ENCODE data around the gene PCNX2. TPM values are rescaled to one million over a fixed set of nuclear protein-coding genes. Genes with fewer than 3 reads are reported as not detected.
"Not testable (repeated sequence)": the region's sequence is repeated elsewhere in the genome, so short reads cannot be mapped to it uniquely, and the experiment has no call there.

Gene PCNX2
- total RNA-seq, 1 experiment from 2014 or later = 15.0 TPM

DNA sequence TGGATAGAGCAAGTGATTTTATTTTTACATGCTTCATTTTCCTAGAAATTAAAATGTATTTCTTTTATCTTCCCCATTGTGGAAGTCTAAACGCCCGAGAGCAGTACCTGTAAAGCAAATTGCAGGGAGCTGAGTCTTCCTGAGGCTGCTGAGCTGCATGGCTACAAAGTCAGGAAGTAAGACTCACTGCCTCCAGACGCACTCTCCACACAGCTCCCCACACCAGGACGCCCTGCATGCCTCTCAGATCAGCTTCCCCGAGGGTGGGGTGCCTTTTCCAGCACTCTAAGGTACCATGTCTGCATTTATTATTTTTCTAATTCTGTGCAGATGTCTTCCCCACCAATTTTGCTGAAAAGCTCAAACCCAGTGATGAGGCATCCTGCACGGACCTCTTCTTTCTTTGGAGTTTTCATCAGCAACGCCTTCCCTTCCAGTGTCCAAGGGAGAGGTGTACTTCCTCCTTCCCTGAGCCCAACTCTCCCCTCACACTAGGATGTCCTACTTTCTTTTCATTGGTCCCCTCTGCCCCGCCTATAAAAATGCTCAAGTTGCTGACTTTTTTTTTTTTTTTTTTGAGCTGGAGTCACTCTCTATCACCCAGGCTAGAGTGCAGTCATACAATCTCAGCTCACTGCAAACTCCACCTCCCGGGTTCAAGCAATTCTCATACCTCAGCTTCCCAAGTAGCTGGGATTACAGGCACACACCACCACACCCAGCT, 114.7 kb downstream of the PCNX2 start:
- Histone ChIP-seq H3K4me1 (0 out of 2 replicates have a peak, but pooled peaks cover 2% of the 10 kb centered on the region), H3K9me3 (no peaks in the 10 kb centered on the region), H3K4me3 (ENCODE audit: low read depth, low read length) (no peak overlapping the region), H3K27me3 (replicated peaks; ENCODE audit: control insufficient read depth, insufficient read depth, low read length) (no peaks in the 10 kb centered on the region), H3K36me3 (ENCODE audit: control insufficient read depth, insufficient read depth, low read length) (peaks cover 2% of the 10 kb centered on the region; the same call in 1 of the 2 replicates)
- DNase-seq = no peak
- CTCF ChIA-PET = no interaction called here
- H3K27ac Mint-ChIP-seq (ENCODE audit: unreplicated experiment) = peak overlapping the region; percentile 79
- BruUV-seq (replicated peaks) = no TSS peak
- POLR2A ChIA-PET = no interaction called here
- H3K36me3 Mint-ChIP-seq (ENCODE audit: insufficient read depth, unreplicated experiment) = peaks cover 21% of the 10 kb centered on the region
- H3K4me3 Mint-ChIP-seq (ENCODE audit: unreplicated experiment) = no peak overlapping the region
- H3K9me3 Mint-ChIP-seq (ENCODE audit: unreplicated experiment) = peaks cover 21% of the 10 kb centered on the region
- no peak for TF ChIP-seq CTCF (IDR thresholded peaks at IDR 0.05; ENCODE audit: insufficient read depth in 1 of 2, low read depth in 1 of 2, low read length in 1 of 2, severe bottlenecking in 1 of 2, unreplicated experiment in 1 of 2)
- intact Hi-C loops (cut with micrococcal nuclease; ENCODE audit: unreplicated experiment) = no loop called here
- no peaks in the 10 kb centered on the region for H3K27me3 Mint-ChIP-seq (ENCODE audit: insufficient read depth, unreplicated experiment)
- H3K4me1 Mint-ChIP-seq (ENCODE audit: low read depth, unreplicated experiment) = peaks cover 7% of the 10 kb centered on the region

DNA sequence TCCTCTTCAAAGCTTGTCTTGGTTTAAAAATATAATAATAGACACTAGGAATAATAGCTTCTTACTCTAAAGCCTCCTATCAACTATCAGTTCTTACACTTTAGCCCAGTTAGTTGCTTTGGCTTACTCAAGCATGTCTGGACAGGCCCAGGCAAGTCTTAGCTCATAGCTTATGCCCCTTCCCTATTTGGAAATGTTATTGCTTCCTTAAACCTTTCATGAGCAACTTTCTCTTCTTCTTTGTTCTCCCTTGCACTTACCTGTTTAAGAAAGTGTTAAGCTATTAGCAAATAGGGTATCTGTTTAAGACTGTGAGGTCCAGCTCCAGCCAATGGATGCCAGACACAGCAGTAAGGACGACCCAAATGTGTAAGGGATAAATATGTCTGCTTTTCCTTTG, 115.9 kb downstream of the PCNX2 start:
- H3K27me3 Mint-ChIP-seq (ENCODE audit: insufficient read depth, unreplicated experiment); BruUV-seq (replicated peaks); H3K27ac Mint-ChIP-seq (ENCODE audit: unreplicated experiment); H3K4me1 ChIP-seq; H3K4me3 ChIP-seq (ENCODE audit: low read depth, low read length); H3K27me3 ChIP-seq (replicated peaks; ENCODE audit: control insufficient read depth, insufficient read depth, low read length); H3K36me3 ChIP-seq (ENCODE audit: control insufficient read depth, insufficient read depth, low read length); H3K4me3 Mint-ChIP-seq (ENCODE audit: unreplicated experiment); CTCF ChIA-PET; H3K9me3 ChIP-seq; H3K4me1 Mint-ChIP-seq (ENCODE audit: low read depth, unreplicated experiment): not testable (repeated sequence)
- intact Hi-C loops (cut with micrococcal nuclease; ENCODE audit: unreplicated experiment) = loop anchor here (10.0 kb wide), 1 partner anchor 545 kb away; the partner anchor contains the start of gene SIPA1L2
- peak in 1 of 2 experiments; percentile 36 for DNase-seq
- POLR2A ChIA-PET = interaction anchor here (1.1 kb wide), 1 partner anchor 18 kb away, joined by 3 read pairs; no protein-coding TSS in a partner anchor
- Mint-ChIP-seq H3K9me3 (ENCODE audit: unreplicated experiment) (peaks cover 21% of the 10 kb centered on the region), H3K36me3 (ENCODE audit: insufficient read depth, unreplicated experiment) (peaks cover 21% of the 10 kb centered on the region)

GRCh38 chr1:233172201-233172600, 123.3 kb downstream of the PCNX2 start:
- peak in 1 of 2 experiments; percentile 3 for DNase-seq
- Mint-ChIP-seq H3K9me3 (ENCODE audit: unreplicated experiment) (peaks cover 31% of the 10 kb centered on the region), H3K4me3 (ENCODE audit: unreplicated experiment) (no peak overlapping the region), H3K36me3 (ENCODE audit: insufficient read depth, unreplicated experiment) (peaks cover 8% of the 10 kb centered on the region), H3K27me3 (ENCODE audit: insufficient read depth, unreplicated experiment) (no peaks in the 10 kb centered on the region), H3K27ac (ENCODE audit: unreplicated experiment) (no peak overlapping the region), H3K4me1 (ENCODE audit: low read depth, unreplicated experiment) (no peaks in the 10 kb centered on the region)
- peak in 1 of 2 experiments; percentile 7 for TF ChIP-seq CTCF (IDR thresholded peaks at IDR 0.05; ENCODE audit: insufficient read depth in 1 of 2, low read depth in 1 of 2, low read length in 1 of 2, severe bottlenecking in 1 of 2, unreplicated experiment in 1 of 2)
- Histone ChIP-seq H3K4me3 (ENCODE audit: low read depth, low read length) (no peak overlapping the region), H3K36me3 (ENCODE audit: control insufficient read depth, insufficient read depth, low read length) (no peaks in the 10 kb centered on the region), H3K27me3 (replicated peaks; ENCODE audit: control insufficient read depth, insufficient read depth, low read length) (no peaks in the 10 kb centered on the region), H3K9me3 (peaks cover 4% of the 10 kb centered on the region; the same call in 1 of the 2 replicates), H3K4me1 (no peaks in the 10 kb centered on the region)
- intact Hi-C loops (cut with micrococcal nuclease; ENCODE audit: unreplicated experiment) = loop anchor here (10.0 kb wide), 1 partner anchor 537 kb away; the partner anchor contains the start of gene SIPA1L2
- CTCF ChIA-PET = no interaction called here
- POLR2A ChIA-PET = no interaction called here
- no TSS peak for BruUV-seq (replicated peaks)
